GM19372 (cell line): Measurements from ENCODE around the gene RPSA.
"Not testable (repeated sequence)": the region's sequence is repeated elsewhere in the genome, so short reads cannot be mapped to it uniquely, and the experiment has no call there.

Experiments
- ATAC-seq: cut with Tn5 transposase; IDR thresholded peaks from one replicate; pipeline ENCODE4 v1.9.1; 2021; ENCODE audit warnings: mild to moderate bottlenecking, low read depth, moderate library complexity; ENCODE audit not compliant: unreplicated experiment

Gene RPSA

GRCh38 chr3:39406368-39407258, at the start of gene RPSA:
Gene RPSA (plus strand): TSS chr3:39406720. CDS start chr3:39407654, 934 bp downstream.
- peak; percentile 90 for ATAC-seq

GRCh38 chr3:39358333-39358732, 48.2 kb upstream of the RPSA start:
- ATAC-seq: no peak

- no peak for ATAC-seq
Observed at GRCh38 chr3:39361252-39361927, 45.1 kb upstream of the RPSA start.

- ATAC-seq: no peak
Observed at GRCh38 chr3:39362192-39362591, 44.3 kb upstream of the RPSA start.

GRCh38 chr3:39362812-39363211, 43.7 kb upstream of the RPSA start:
- ATAC-seq: no peak

GRCh38 chr3:39370450-39370849, 36.1 kb upstream of the RPSA start:
- ATAC-seq: not testable (repeated sequence)

- ATAC-seq: no peak
Observed at GRCh38 chr3:39372833-39373232, 33.7 kb upstream of the RPSA start.

- ATAC-seq: no peak
Observed at GRCh38 chr3:39376959-39377634, 29.4 kb upstream of the RPSA start.

GRCh38 chr3:39378088-39378487, 28.4 kb upstream of the RPSA start:
- peak; percentile 85 for ATAC-seq

GRCh38 chr3:39378957-39379777, 27.4 kb upstream of the RPSA start:
- no peak for ATAC-seq

GRCh38 chr3:39379778-39380155, 26.8 kb upstream of the RPSA start:
- ATAC-seq: no peak

GRCh38 chr3:39381432-39381831, 25.1 kb upstream of the RPSA start:
- ATAC-seq: no peak

GRCh38 chr3:39383045-39383880, 23.3 kb upstream of the RPSA start, which contains the start of gene SLC25A38:
Gene SLC25A38 (plus strand): TSS chr3:39383370. CDS start chr3:39383725, 355 bp downstream.
- ATAC-seq: peak; percentile 66

GRCh38 chr3:39383881-39384664, 22.4 kb upstream of the RPSA start:
- peak; percentile 73 for ATAC-seq

GRCh38 chr3:39384665-39385000, 21.9 kb upstream of the RPSA start:
- ATAC-seq: no peak

GRCh38 chr3:39385456-39386090, 20.9 kb upstream of the RPSA start:
- ATAC-seq: no peak

GRCh38 chr3:39386318-39386717, 20.2 kb upstream of the RPSA start:
- no peak for ATAC-seq

- ATAC-seq: no peak
Observed at GRCh38 chr3:39387411-39387975, 19.0 kb upstream of the RPSA start.
